ENCODE results near the gene RGS10.
A peak's percentile ranks its signal among the peaks of the same experiment; 100 is the strongest.

The RGS10 gene

DNA sequence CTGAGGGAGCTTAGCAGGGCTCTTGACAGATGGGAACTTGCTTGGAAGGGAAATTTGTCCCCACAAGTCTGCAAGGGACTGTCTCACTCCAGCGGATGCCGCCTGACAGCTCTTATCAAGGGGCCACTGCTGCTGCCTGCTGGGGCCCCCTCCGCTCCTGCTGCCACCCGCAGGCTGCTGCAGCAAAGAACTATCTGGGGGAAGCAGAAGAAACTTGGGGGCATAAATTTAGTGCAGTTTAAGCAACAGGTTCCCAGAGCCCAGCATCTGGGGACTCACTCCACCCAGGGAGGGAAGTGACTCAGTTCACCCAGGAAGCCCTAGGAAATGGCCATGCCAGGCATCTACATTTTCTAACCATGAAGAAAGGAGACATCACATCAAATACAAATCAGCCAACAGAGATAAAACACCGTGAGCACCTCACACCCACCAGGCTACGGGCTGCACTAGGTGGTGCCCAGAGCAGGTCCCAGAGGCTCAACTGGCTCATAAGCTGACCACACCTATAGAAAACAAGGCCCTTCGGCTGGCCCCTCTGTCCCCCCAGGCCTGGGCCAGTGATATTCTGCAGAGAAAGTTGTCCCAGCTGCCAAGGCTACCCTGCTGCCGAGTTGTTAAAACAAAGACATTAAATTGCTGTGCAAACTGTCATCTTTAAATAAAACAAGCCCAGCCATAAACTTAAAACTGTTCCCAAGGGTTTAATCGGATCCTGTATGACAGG, 3.7 kb downstream of the RGS10 start:
- Histone ChIP-seq H3K79me1 (ENCODE audit: low read depth, low read length) (peaks cover 2% of the 10 kb centered on the region), H3K23ac (ENCODE audit: low read depth, low read length, poor library complexity) (no peak overlapping the region), H3K9ac (ENCODE audit: low read depth, low read length, poor library complexity) (no peak overlapping the region), H3K4me2 (ENCODE audit: insufficient read depth, low read length, poor library complexity, severe bottlenecking) (no peak overlapping the region), H4K8ac (ENCODE audit: low read depth, low read length) (no peak overlapping the region), H2BK120ac (ENCODE audit: low read depth, low read length) (no peak overlapping the region), H2AFZ (ENCODE audit: low read length) (no peak overlapping the region), H2AK5ac (ENCODE audit: low read depth, low read length) (no peak overlapping the region), H3K14ac (ENCODE audit: low read length) (no peak overlapping the region), H3K18ac (ENCODE audit: low read length) (peak overlapping the region; percentile 33), H3K27me3 (ENCODE audit: control insufficient read depth in 3 of 3, insufficient read depth in 3 of 3, low read depth in 1 of 3, low read length in 3 of 3) (peaks cover 10 to 65% (median 24%) of the 10 kb centered on the region in 3 experiments), H3K36me3 (replicated peaks in 1 of 2; ENCODE audit: control insufficient read depth in 2 of 2, insufficient read depth in 2 of 2, low read length in 2 of 2) (no peaks in the 10 kb centered on the region), H3K4me1 (ENCODE audit: control insufficient read depth in 2 of 2, insufficient read depth in 1 of 2, low read depth in 1 of 2, low read length in 2 of 2) (peaks cover 3 to 9% of the 10 kb centered on the region in 2 donors), H2BK5ac (ENCODE audit: low read length) (no peak overlapping the region), H3K9me3 (replicated peaks in 1 of 2; ENCODE audit: control insufficient read depth in 2 of 2, insufficient read depth in 1 of 2, low read depth in 1 of 2, low read length in 2 of 2) (no peaks in the 10 kb centered on the region), H2BK15ac (ENCODE audit: low read length) (no peak overlapping the region), H3K27ac (replicated peaks; ENCODE audit: low read length) (no peak overlapping the region), H2BK12ac (ENCODE audit: low read length) (no peak overlapping the region), H3K4me3 (ENCODE audit: low read length in 2 of 2) (no peak overlapping the region), H4K91ac (ENCODE audit: low read depth, low read length, poor library complexity) (no peak overlapping the region), H3K4ac (ENCODE audit: low read length) (no peak overlapping the region)
- no peak for DNase-seq (ENCODE audit: low spot score)
- WGBS, 2 donors (ENCODE audit: extremely low coverage in 2 of 2, insufficient read length in 2 of 2, insufficient replicate concordance in 1 of 2), result no CpG with 5 or more reads among the region's 9 CpGs

DNA sequence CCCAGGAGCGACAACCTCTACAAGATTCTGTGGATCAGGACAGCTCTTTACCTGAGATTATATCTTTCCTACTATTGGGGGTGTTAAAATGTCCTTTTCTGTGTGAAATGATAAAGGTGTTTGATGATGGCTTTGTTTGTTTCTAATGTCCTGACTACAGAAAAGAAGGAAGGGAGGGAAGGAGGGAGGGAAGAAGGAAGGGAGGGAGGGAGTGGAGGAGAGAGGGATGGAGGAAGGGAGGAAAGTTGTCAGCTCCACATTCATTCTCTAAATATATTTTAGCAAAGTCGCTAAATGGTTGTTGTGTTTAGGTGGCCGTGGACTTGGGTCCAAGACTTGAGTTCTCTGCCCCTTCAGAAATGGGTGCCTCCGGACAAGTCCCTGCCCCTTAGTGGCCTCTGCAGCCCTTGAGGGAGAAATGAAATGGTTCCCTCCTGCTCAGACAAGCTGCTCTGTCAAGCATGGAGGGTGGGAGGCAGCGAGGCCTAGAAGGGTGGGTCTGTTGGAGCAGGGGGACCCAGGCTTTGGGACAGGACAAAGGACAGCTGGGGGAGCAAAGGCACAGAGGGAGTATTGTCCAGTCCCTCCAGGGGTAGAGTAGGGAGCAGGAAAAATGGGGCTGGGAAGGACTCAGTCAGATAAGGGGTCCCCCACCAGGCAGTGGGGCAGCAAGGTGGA, 4.4 kb downstream of the RGS10 start:
- H2AFZ ChIP-seq (ENCODE audit: low read length), result no peak overlapping the region
- no peak overlapping the region for H3K27ac ChIP-seq (replicated peaks; ENCODE audit: low read length)
- no peak overlapping the region for H3K4me2 ChIP-seq (ENCODE audit: insufficient read depth, low read length, poor library complexity, severe bottlenecking)
- H3K9me3 ChIP-seq (replicated peaks in 1 of 2; ENCODE audit: control insufficient read depth in 2 of 2, insufficient read depth in 1 of 2, low read depth in 1 of 2, low read length in 2 of 2), result no peaks in the 10 kb centered on the region
- H4K8ac ChIP-seq (ENCODE audit: low read depth, low read length), result no peak overlapping the region
- H4K91ac ChIP-seq (ENCODE audit: low read depth, low read length, poor library complexity), result no peak overlapping the region
- no peak overlapping the region for H3K4me3 ChIP-seq (ENCODE audit: low read length in 2 of 2)
- H3K18ac ChIP-seq (ENCODE audit: low read length), result peak overlapping the region; percentile 33
- H3K79me1 ChIP-seq (ENCODE audit: low read depth, low read length), result peaks cover 2% of the 10 kb centered on the region
- peaks cover 1 to 9% of the 10 kb centered on the region in 2 donors for H3K4me1 ChIP-seq (ENCODE audit: control insufficient read depth in 2 of 2, insufficient read depth in 1 of 2, low read depth in 1 of 2, low read length in 2 of 2)
- H3K36me3 ChIP-seq (replicated peaks in 1 of 2; ENCODE audit: control insufficient read depth in 2 of 2, insufficient read depth in 2 of 2, low read length in 2 of 2), result no peaks in the 10 kb centered on the region
- H3K27me3 ChIP-seq (ENCODE audit: control insufficient read depth in 3 of 3, insufficient read depth in 3 of 3, low read depth in 1 of 3, low read length in 3 of 3), result peaks cover 10 to 58% (median 24%) of the 10 kb centered on the region in 3 experiments
- H3K23ac ChIP-seq (ENCODE audit: low read depth, low read length, poor library complexity), result no peak overlapping the region
- H3K9ac ChIP-seq (ENCODE audit: low read depth, low read length, poor library complexity), result peak overlapping the region; percentile 24
- no peak overlapping the region for H3K4ac ChIP-seq (ENCODE audit: low read length)
- no CpG with 5 or more reads among the region's 5 CpGs for WGBS, 2 donors (ENCODE audit: extremely low coverage in 2 of 2, insufficient read length in 2 of 2, insufficient replicate concordance in 1 of 2)
- H2BK5ac ChIP-seq (ENCODE audit: low read length), result no peak overlapping the region
- H2BK15ac ChIP-seq (ENCODE audit: low read length), result no peak overlapping the region
- H2BK12ac ChIP-seq (ENCODE audit: low read length), result no peak overlapping the region
- no peak overlapping the region for H2AK5ac ChIP-seq (ENCODE audit: low read depth, low read length)
- H3K14ac ChIP-seq (ENCODE audit: low read length), result no peak overlapping the region
- DNase-seq (ENCODE audit: low spot score), result no peak
- no peak overlapping the region for H2BK120ac ChIP-seq (ENCODE audit: low read depth, low read length)

DNA sequence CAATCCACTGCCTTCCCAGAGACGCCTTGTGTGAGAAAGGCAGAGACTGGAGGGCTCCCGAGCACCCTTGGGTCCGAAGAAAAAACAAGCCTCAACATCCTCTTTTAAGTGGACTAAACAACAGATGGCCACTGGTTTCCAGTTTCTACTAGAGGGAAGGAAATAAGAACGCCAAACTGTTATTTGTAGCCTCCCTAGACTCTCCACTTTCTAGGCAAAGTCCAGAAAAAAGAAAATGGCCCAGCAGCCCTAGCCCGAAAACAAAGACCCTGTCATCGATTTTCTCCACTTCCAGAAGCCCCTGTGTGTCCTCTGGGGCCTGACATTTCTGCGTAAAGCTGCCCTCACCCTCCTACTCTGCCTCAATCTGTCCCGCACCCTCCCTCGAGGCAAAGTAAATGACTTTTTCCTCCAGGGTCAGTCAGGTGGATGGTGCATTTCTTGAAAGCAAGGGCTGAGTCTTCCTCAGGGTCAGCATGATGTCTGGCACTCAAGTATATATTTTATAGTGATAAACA, 6.0 kb downstream of the RGS10 start:
- no peak overlapping the region for H2BK15ac ChIP-seq (ENCODE audit: low read length)
- DNase-seq (ENCODE audit: low spot score), result no peak
- no peak overlapping the region for H4K8ac ChIP-seq (ENCODE audit: low read depth, low read length)

DNA sequence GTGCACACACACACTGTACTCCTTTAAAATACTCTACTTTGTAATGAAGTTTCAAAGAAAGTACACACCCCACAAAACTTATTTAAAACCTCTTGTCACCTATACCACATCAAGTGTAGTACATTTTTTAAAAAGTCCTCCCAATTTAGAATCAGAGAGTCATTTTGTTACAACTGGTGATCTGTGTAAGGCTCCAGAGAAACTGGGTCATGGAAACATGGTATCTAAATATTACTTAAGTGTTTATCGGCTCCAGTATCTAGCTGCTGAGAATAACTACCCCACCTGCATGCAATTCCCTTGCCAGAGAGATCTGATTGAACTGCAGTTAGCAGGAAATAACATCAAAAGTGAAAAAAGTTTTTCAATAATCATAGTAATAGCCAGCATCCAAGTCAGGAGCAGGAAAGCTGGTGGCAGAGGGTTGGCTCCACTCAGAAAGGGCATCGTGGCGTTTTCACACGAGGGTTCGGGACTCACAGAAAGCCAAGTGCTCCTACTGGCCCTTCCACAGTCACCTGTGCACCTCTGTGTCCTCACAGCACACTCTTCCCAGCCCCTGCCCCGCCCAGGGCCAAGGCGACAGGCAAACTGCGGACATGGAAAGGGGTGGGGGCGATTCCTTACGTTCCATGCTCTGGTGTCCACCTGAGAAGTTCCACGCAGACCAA, 6.5 kb downstream of the RGS10 start:
- Histone ChIP-seq H3K4ac (ENCODE audit: low read length) (no peak overlapping the region), H3K27ac (replicated peaks; ENCODE audit: low read length) (no peak overlapping the region)
- no CpG with 5 or more reads among the region's 11 CpGs for WGBS, 2 donors (ENCODE audit: extremely low coverage in 2 of 2, insufficient read length in 2 of 2, insufficient replicate concordance in 1 of 2)

More for the DNA sequence above, 6.0 kb downstream of the RGS10 start:
- Histone ChIP-seq H3K4ac (ENCODE audit: low read length) (no peak overlapping the region), H2AK5ac (ENCODE audit: low read depth, low read length) (peak overlapping the region; percentile 79), H3K4me3 (ENCODE audit: low read length in 2 of 2) (no peak overlapping the region), H4K91ac (ENCODE audit: low read depth, low read length, poor library complexity) (no peak overlapping the region), H3K18ac (ENCODE audit: low read length) (no peak overlapping the region), H2BK120ac (ENCODE audit: low read depth, low read length) (no peak overlapping the region), H2BK5ac (ENCODE audit: low read length) (no peak overlapping the region), H3K79me1 (ENCODE audit: low read depth, low read length) (peaks cover 2% of the 10 kb centered on the region), H3K36me3 (replicated peaks in 1 of 2; ENCODE audit: control insufficient read depth in 2 of 2, insufficient read depth in 2 of 2, low read length in 2 of 2) (no peaks in the 10 kb centered on the region), H3K9me3 (replicated peaks in 1 of 2; ENCODE audit: control insufficient read depth in 2 of 2, insufficient read depth in 1 of 2, low read depth in 1 of 2, low read length in 2 of 2) (no peaks in the 10 kb centered on the region), H3K4me1 (ENCODE audit: control insufficient read depth in 2 of 2, insufficient read depth in 1 of 2, low read depth in 1 of 2, low read length in 2 of 2) (peaks cover 1 to 5% of the 10 kb centered on the region in 2 donors), H3K23ac (ENCODE audit: low read depth, low read length, poor library complexity) (peak overlapping the region; percentile 52), H3K4me2 (ENCODE audit: insufficient read depth, low read length, poor library complexity, severe bottlenecking) (no peak overlapping the region), H2BK12ac (ENCODE audit: low read length) (no peak overlapping the region), H2AFZ (ENCODE audit: low read length) (no peak overlapping the region), H3K27ac (replicated peaks; ENCODE audit: low read length) (no peak overlapping the region), H3K9ac (ENCODE audit: low read depth, low read length, poor library complexity) (no peak overlapping the region), H3K27me3 (ENCODE audit: control insufficient read depth in 3 of 3, insufficient read depth in 3 of 3, low read depth in 1 of 3, low read length in 3 of 3) (peaks cover 3 to 43% (median 16%) of the 10 kb centered on the region in 3 experiments), H3K14ac (ENCODE audit: low read length) (no peak overlapping the region)
- WGBS, 2 donors (ENCODE audit: extremely low coverage in 2 of 2, insufficient read length in 2 of 2, insufficient replicate concordance in 1 of 2), result no CpG with 5 or more reads among the region's 9 CpGs

More for the DNA sequence above, 6.5 kb downstream of the RGS10 start:
- Histone ChIP-seq H2BK15ac (ENCODE audit: low read length) (no peak overlapping the region), H3K18ac (ENCODE audit: low read length) (no peak overlapping the region), H3K9me3 (replicated peaks in 1 of 2; ENCODE audit: control insufficient read depth in 2 of 2, insufficient read depth in 1 of 2, low read depth in 1 of 2, low read length in 2 of 2) (no peaks in the 10 kb centered on the region), H2AFZ (ENCODE audit: low read length) (no peak overlapping the region), H3K9ac (ENCODE audit: low read depth, low read length, poor library complexity) (no peak overlapping the region), H3K4me2 (ENCODE audit: insufficient read depth, low read length, poor library complexity, severe bottlenecking) (no peak overlapping the region), H2BK12ac (ENCODE audit: low read length) (no peak overlapping the region), H2BK120ac (ENCODE audit: low read depth, low read length) (no peak overlapping the region), H3K27me3 (ENCODE audit: control insufficient read depth in 3 of 3, insufficient read depth in 3 of 3, low read depth in 1 of 3, low read length in 3 of 3) (peaks cover 0 to 41% (median 10%) of the 10 kb centered on the region in 3 experiments), H2AK5ac (ENCODE audit: low read depth, low read length) (peak overlapping the region; percentile 79), H3K4me3 (ENCODE audit: low read length in 2 of 2) (no peak overlapping the region), H3K36me3 (replicated peaks in 1 of 2; ENCODE audit: control insufficient read depth in 2 of 2, insufficient read depth in 2 of 2, low read length in 2 of 2) (no peaks in the 10 kb centered on the region), H3K4me1 (ENCODE audit: control insufficient read depth in 2 of 2, insufficient read depth in 1 of 2, low read depth in 1 of 2, low read length in 2 of 2) (peaks cover 1 to 2% of the 10 kb centered on the region in 2 donors), H4K91ac (ENCODE audit: low read depth, low read length, poor library complexity) (no peak overlapping the region), H3K79me1 (ENCODE audit: low read depth, low read length) (peaks cover 2% of the 10 kb centered on the region), H3K14ac (ENCODE audit: low read length) (no peak overlapping the region), H4K8ac (ENCODE audit: low read depth, low read length) (no peak overlapping the region), H2BK5ac (ENCODE audit: low read length) (no peak overlapping the region), H3K23ac (ENCODE audit: low read depth, low read length, poor library complexity) (peak overlapping the region; percentile 52)
- DNase-seq (ENCODE audit: low spot score), result no peak

Data from neuronal stem cell (in vitro differentiated cells).